Neural cell (in vitro differentiated cells): Measurements from ENCODE around the gene ZFYVE28. TPM values are rescaled to one million over a fixed set of nuclear protein-coding genes. Genes with fewer than 3 reads are reported as not detected.

Experiments used
- H2AFZ ChIP-seq: fragments of 200-600, 300-800 bp; sonication (generic), shearing (Covaris generic); 2 replicates; pipeline ENCODE4 v1.6.0; 2014; ENCODE audit warnings: low read depth, mild to moderate bottlenecking, antibody characterized with exemption, low read length, moderate library complexity
- H3F3A ChIP-seq: fragments of 200-600 bp; shearing (Covaris generic); 2 replicates; pipeline ENCODE4 v1.6.1; 2016; ENCODE audit warnings: mild to moderate bottlenecking, moderate library complexity, mixed read lengths, antibody characterized with exemption, low read length; ENCODE audit not compliant: insufficient read depth, poor library complexity, severe bottlenecking
- H3K27ac ChIP-seq: fragments of 200-600, 300-800 bp; sonication (generic), shearing (Covaris generic); 2 replicates; pipeline ENCODE4 v1.5.1; 2014; ENCODE audit warnings: mild to moderate bottlenecking, low read length, moderate library complexity
- H3K27me3 ChIP-seq: fragments of 300-800, 200-600 bp; sonication (generic), shearing (Covaris generic); 2 replicates; pipeline ENCODE4 v1.6.0; 2014; ENCODE audit warnings: mild to moderate bottlenecking, low read depth, low read length, moderate library complexity; ENCODE audit not compliant: insufficient read depth
- H3K36me3 ChIP-seq: fragments of 300-800, 200-600 bp; sonication (generic), shearing (Covaris generic); 2 replicates; pipeline ENCODE4 v1.5.1; 2014; ENCODE audit warnings: mild to moderate bottlenecking, antibody characterized with exemption, low read length, moderate library complexity; ENCODE audit not compliant: insufficient read depth
- H3K4me2 ChIP-seq: fragments of 300-800, 200-600 bp; sonication (generic), shearing (Covaris generic); 2 replicates; pipeline ENCODE4 v1.6.0; 2014; ENCODE audit warnings: mild to moderate bottlenecking, low read length
- H3K4me3 ChIP-seq: fragments of 300-800, 200-600 bp; sonication (generic), shearing (Covaris generic); 2 replicates; pipeline ENCODE4 v1.5.1; 2014; ENCODE audit warnings: mild to moderate bottlenecking, low read length, moderate library complexity
- H3K79me2 ChIP-seq: fragments of 200-600 bp; shearing (Covaris generic); replicated peaks from 2 replicates; pipeline ENCODE4 v1.6.0; 2014; ENCODE audit warnings: mild to moderate bottlenecking, low read length, moderate library complexity; ENCODE audit not compliant: insufficient read depth
- H3K9ac ChIP-seq: fragments of 300-800, 200-600 bp; sonication (generic), shearing (Covaris generic); 2 replicates; pipeline ENCODE4 v1.6.1; 2016; ENCODE audit warnings: mild to moderate bottlenecking, low read length, mixed read lengths
- H3K9me2 ChIP-seq: fragments of 200-600 bp; shearing (Covaris generic); 2 replicates; pipeline ENCODE4 v1.6.1; 2016; ENCODE audit warnings: mild to moderate bottlenecking, low read length, mixed read lengths; ENCODE audit not compliant: insufficient read depth
- H3K9me3 ChIP-seq: fragments of 200-600, 300-800 bp; sonication (generic), shearing (Covaris generic); 2 replicates; pipeline ENCODE4 v1.6.1; 2016; ENCODE audit warnings: mild to moderate bottlenecking, mixed run types, low read length, moderate library complexity, mixed read lengths
- H4K20me1 ChIP-seq: fragments of 200-600 bp; shearing (Covaris generic); 2 replicates; pipeline ENCODE4 v1.6.1; 2016; ENCODE audit warnings: mild to moderate bottlenecking, mixed run types; ENCODE audit not compliant: insufficient read depth
- EP300 ChIP-seq: fragments of 450-650 bp; conservative IDR thresholded peaks from 2 replicates; pipeline ENCODE4 v1.6.1; 2014; ENCODE audit warnings: antibody characterized with exemption, mild to moderate bottlenecking, moderate library complexity; ENCODE audit not compliant: poor library complexity, severe bottlenecking
- EZH2 ChIP-seq: fragments of 200-600, 300-800 bp; shearing (Covaris generic), sonication (generic); IDR thresholded peaks from 2 replicates; pipeline ENCODE4 v1.6.1; 2014; ENCODE audit warnings: antibody characterized with exemption, low read length, borderline replicate concordance, mild to moderate bottlenecking; ENCODE audit not compliant: insufficient read depth, poor library complexity, severe bottlenecking
- MXI1 ChIP-seq: fragments of 450-650 bp; conservative IDR thresholded peaks from 2 replicates; pipeline ENCODE4 v1.6.1; 2014; ENCODE audit warnings: antibody characterized with exemption, mild to moderate bottlenecking; ENCODE audit not compliant: poor library complexity, severe bottlenecking
- POLR2AphosphoS5 ChIP-seq: IDR thresholded peaks from 2 replicates; pipeline ENCODE4 v1.6.1; 2012
- RAD21 ChIP-seq: fragments of 450-650 bp; conservative IDR thresholded peaks from 2 replicates; pipeline ENCODE4 v1.6.1; 2014; ENCODE audit warnings: antibody characterized with exemption, mild to moderate bottlenecking, moderate library complexity
- SMC3 ChIP-seq: fragments of 450-650 bp; conservative IDR thresholded peaks from 2 replicates; pipeline ENCODE4 v1.6.1; 2014; ENCODE audit warnings: antibody characterized with exemption, mild to moderate bottlenecking, moderate library complexity; ENCODE audit not compliant: poor library complexity
- TAF1 ChIP-seq: IDR thresholded peaks from 2 replicates; pipeline ENCODE4 v1.6.1; 2012; ENCODE audit warnings: low read depth
- polyA plus RNA-seq: library from polyadenylated mRNA; depleted of rRNA; stranded (reverse); fragments of >200 nt; gene quantifications from 2 replicates; pipeline ENCODE4 v1.2.3, GENCODE V29; 2014
- TF ChIP-seq, protein P1 (sequence below): fragments of 450-650 bp; IDR thresholded peaks from 2 replicates; pipeline ENCODE4 v1.5.1; 2014; ENCODE audit warnings: antibody characterized with exemption, mild to moderate bottlenecking, moderate library complexity; ENCODE audit not compliant: poor library complexity, severe bottlenecking
- TF ChIP-seq, protein P2 (sequence below): IDR thresholded peaks from 2 replicates; pipeline ENCODE4 v1.6.1; 2012; ENCODE audit warnings: borderline replicate concordance

Gene ZFYVE28
- polyA plus RNA-seq, 1 donor from 2014 or later, result 2.4 TPM

- Histone ChIP-seq H3K4me3 (no peak overlapping the region), H3F3A (no peaks in the 10 kb centered on the region), H3K36me3 (no peaks in the 10 kb centered on the region), H3K9me2 (no peaks in the 10 kb centered on the region), H2AFZ (no peak overlapping the region), H3K79me2 (peaks cover 38% of the 10 kb centered on the region), H3K9ac (no peak overlapping the region), H4K20me1 (peaks cover 38% of the 10 kb centered on the region), H3K9me3 (no peaks in the 10 kb centered on the region), H3K4me2 (no peak overlapping the region), H3K27me3 (no peaks in the 10 kb centered on the region), H3K27ac (no peak overlapping the region)
- TF ChIP-seq SMC3 (no peak), TAF1 (no peak), EP300 (no peak), MXI1 (no peak), POLR2AphosphoS5 (no peak), RAD21 (no peak)
Observed at GRCh38 chr4:2256781-2257191, 161.7 kb downstream of the ZFYVE28 start.

DNA sequence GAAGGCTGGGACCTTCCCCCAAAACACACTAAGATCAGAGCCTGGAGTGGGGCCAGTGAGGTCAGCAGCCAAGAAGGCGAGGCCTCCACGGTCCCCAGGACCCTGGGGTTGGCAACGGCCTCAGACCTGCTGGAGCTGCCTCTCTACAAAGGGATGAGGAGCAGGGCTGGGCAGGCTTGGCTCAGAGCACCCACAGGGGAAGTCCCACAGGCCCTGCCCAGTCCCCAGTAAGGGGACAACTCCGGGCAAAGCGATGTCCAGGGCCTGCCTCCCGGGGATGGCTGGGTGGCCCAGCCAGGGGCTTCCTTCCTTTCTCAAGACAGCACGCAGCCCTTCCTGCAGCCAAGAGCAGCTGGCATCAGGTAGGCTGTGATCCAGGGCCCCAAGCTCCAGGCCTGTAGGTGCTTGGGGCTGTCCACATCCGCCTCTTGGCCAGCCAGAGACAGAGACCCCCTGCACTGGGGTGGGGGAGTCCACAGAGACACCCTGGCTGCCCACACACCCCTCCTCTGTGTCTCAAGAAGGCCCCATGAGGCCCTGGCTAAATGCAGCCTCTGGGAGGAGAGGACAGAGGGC is 162.2 kb downstream of the ZFYVE28 start:
- Histone ChIP-seq H3K4me3 (no peak overlapping the region), H4K20me1 (peaks cover 38% of the 10 kb centered on the region), H3K27ac (no peak overlapping the region), H3F3A (no peaks in the 10 kb centered on the region), H3K9me3 (no peaks in the 10 kb centered on the region), H3K27me3 (no peaks in the 10 kb centered on the region), H3K9ac (no peak overlapping the region), H2AFZ (no peak overlapping the region), H3K4me2 (no peak overlapping the region), H3K9me2 (no peaks in the 10 kb centered on the region), H3K36me3 (no peaks in the 10 kb centered on the region), H3K79me2 (peaks cover 34% of the 10 kb centered on the region)
- TF ChIP-seq EZH2 (no peak), MXI1 (no peak), SMC3 (no peak), EP300 (no peak), TAF1 (no peak), RAD21 (no peak), POLR2AphosphoS5 (no peak)
- TF ChIP-seq, protein P1, sequence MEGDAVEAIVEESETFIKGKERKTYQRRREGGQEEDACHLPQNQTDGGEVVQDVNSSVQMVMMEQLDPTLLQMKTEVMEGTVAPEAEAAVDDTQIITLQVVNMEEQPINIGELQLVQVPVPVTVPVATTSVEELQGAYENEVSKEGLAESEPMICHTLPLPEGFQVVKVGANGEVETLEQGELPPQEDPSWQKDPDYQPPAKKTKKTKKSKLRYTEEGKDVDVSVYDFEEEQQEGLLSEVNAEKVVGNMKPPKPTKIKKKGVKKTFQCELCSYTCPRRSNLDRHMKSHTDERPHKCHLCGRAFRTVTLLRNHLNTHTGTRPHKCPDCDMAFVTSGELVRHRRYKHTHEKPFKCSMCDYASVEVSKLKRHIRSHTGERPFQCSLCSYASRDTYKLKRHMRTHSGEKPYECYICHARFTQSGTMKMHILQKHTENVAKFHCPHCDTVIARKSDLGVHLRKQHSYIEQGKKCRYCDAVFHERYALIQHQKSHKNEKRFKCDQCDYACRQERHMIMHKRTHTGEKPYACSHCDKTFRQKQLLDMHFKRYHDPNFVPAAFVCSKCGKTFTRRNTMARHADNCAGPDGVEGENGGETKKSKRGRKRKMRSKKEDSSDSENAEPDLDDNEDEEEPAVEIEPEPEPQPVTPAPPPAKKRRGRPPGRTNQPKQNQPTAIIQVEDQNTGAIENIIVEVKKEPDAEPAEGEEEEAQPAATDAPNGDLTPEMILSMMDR, result no peak
- TF ChIP-seq, protein P2, sequence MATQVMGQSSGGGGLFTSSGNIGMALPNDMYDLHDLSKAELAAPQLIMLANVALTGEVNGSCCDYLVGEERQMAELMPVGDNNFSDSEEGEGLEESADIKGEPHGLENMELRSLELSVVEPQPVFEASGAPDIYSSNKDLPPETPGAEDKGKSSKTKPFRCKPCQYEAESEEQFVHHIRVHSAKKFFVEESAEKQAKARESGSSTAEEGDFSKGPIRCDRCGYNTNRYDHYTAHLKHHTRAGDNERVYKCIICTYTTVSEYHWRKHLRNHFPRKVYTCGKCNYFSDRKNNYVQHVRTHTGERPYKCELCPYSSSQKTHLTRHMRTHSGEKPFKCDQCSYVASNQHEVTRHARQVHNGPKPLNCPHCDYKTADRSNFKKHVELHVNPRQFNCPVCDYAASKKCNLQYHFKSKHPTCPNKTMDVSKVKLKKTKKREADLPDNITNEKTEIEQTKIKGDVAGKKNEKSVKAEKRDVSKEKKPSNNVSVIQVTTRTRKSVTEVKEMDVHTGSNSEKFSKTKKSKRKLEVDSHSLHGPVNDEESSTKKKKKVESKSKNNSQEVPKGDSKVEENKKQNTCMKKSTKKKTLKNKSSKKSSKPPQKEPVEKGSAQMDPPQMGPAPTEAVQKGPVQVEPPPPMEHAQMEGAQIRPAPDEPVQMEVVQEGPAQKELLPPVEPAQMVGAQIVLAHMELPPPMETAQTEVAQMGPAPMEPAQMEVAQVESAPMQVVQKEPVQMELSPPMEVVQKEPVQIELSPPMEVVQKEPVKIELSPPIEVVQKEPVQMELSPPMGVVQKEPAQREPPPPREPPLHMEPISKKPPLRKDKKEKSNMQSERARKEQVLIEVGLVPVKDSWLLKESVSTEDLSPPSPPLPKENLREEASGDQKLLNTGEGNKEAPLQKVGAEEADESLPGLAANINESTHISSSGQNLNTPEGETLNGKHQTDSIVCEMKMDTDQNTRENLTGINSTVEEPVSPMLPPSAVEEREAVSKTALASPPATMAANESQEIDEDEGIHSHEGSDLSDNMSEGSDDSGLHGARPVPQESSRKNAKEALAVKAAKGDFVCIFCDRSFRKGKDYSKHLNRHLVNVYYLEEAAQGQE, result no peak
